Measurements from ENCODE around the gene LRRC75B.
"Not testable (repeated sequence)": the region's sequence is repeated elsewhere in the genome, so short reads cannot be mapped to it uniquely, and the experiment has no call there.

The LRRC75B gene

GRCh38 chr22:24592851-24593558 lies at the start of gene LRRC75B:
Gene LRRC75B (minus strand): TSS chr22:24593073. CDS start chr22:24593039, 34 bp downstream.
- DNase-seq = peak; percentile 17

- not testable (repeated sequence) for DNase-seq
Measured at GRCh38 chr22:24642307-24642706, 49.4 kb upstream of the LRRC75B start.

GRCh38 chr22:24636513-24636912 lies 43.6 kb upstream of the LRRC75B start:
- DNase-seq = not testable (repeated sequence)

GRCh38 chr22:24634776-24635389 lies 42.0 kb upstream of the LRRC75B start:
- DNase-seq = not testable (repeated sequence)

- DNase-seq = not testable (repeated sequence)
Measured at GRCh38 chr22:24633231-24634023, 40.6 kb upstream of the LRRC75B start.

GRCh38 chr22:24632642-24633041 lies 39.8 kb upstream of the LRRC75B start:
- DNase-seq = not testable (repeated sequence)

- DNase-seq = not testable (repeated sequence)
Measured at GRCh38 chr22:24631430-24632122, 38.7 kb upstream of the LRRC75B start.

GRCh38 chr22:24630812-24631427 lies 38.0 kb upstream of the LRRC75B start:
- DNase-seq = not testable (repeated sequence)

GRCh38 chr22:24629069-24629468 lies 36.2 kb upstream of the LRRC75B start:
- peak; percentile 10 for DNase-seq

- DNase-seq = not testable (repeated sequence)
Measured at GRCh38 chr22:24627911-24628310, 35.0 kb upstream of the LRRC75B start.

- not testable (repeated sequence) for DNase-seq
Measured at GRCh38 chr22:24622596-24622995, 29.7 kb upstream of the LRRC75B start.

- DNase-seq = not testable (repeated sequence)
Measured at GRCh38 chr22:24621244-24621643, 28.4 kb upstream of the LRRC75B start.

- DNase-seq = not testable (repeated sequence)
Measured at GRCh38 chr22:24614794-24615193, 21.9 kb upstream of the LRRC75B start.

- not testable (repeated sequence) for DNase-seq
Measured at GRCh38 chr22:24609888-24610287, 17.0 kb upstream of the LRRC75B start.

- DNase-seq = not testable (repeated sequence)
Measured at GRCh38 chr22:24608327-24608726, 15.5 kb upstream of the LRRC75B start.

- peak; percentile 75 for DNase-seq
Measured at GRCh38 chr22:24607429-24607983, 14.6 kb upstream of the LRRC75B start.

GRCh38 chr22:24606340-24606739 lies 13.5 kb upstream of the LRRC75B start:
- not testable (repeated sequence) for DNase-seq

- DNase-seq = not testable (repeated sequence)
Measured at GRCh38 chr22:24603770-24604629, 11.1 kb upstream of the LRRC75B start.

- not testable (repeated sequence) for DNase-seq
Measured at GRCh38 chr22:24602847-24603769, 10.2 kb upstream of the LRRC75B start, which contains the start of gene GGT1. Gene GGT1 (plus strand): TSS chr22:24603193. CDS start chr22:24611082, 7,889 bp downstream.
